ENCODE measurements around the gene BRPF1. TPM values are rescaled to one million over a fixed set of nuclear protein-coding genes. Genes with fewer than 3 reads are reported as not detected.

Gene BRPF1
- total and polyA plus RNA-seq, 2 experiments from 2014 or later = 9.3 to 10.7 TPM

DNA sequence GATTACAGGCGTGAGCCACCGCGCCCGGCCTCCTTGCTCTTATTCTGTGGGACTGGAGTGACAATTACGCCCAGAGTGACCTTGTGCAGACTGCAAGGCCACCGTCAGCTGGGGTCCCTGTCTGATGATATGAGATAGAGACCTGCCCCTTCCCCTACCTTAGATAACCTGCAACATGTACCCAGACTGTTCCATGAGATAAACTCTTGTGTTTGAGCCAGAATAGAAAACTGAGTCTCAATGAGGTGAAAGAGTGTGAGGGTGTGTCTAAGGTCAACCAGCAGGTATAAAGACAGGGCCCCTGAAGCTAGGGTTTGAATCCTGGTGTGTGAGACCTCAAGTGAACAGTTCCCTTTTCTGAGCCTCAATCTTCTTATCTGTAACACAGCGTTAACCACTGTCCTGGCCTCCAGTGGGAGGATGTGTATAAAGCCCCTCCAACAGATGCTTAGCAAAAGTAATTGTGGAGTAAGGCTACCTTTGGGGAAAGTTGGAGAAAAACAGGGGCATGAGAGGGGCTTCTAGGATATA is 54.7 kb downstream of the BRPF1 start:
- Histone ChIP-seq H3K9me3 (ENCODE audit: low read depth) (no peaks in the 10 kb centered on the region), H3K27me3 (no peaks in the 10 kb centered on the region), H3K4me3 (no peak overlapping the region), H3K79me2 (peaks cover 2% of the 10 kb centered on the region), H2AFZ (no peak overlapping the region), H3K9me2 (replicated peaks; ENCODE audit: insufficient read depth) (no peaks in the 10 kb centered on the region), H3K36me3 (replicated peaks; ENCODE audit: insufficient read depth, low read depth) (no peaks in the 10 kb centered on the region), H3K27ac (no peak overlapping the region), H4K20me1 (ENCODE audit: insufficient read depth, poor library complexity, severe bottlenecking) (no peaks in the 10 kb centered on the region), H3K4me2 (no peak overlapping the region), H3K4me1 (ENCODE audit: insufficient read depth) (peaks cover 3% of the 10 kb centered on the region)
- TF ChIP-seq CTCF (IDR thresholded peaks at IDR 0.05; ENCODE audit: poor library complexity) = no peak
- no peak for TF ChIP-seq EZH2 (IDR thresholded peaks at IDR 0.05; ENCODE audit: borderline replicate concordance)
- no peak for TF ChIP-seq EZH2phosphoT487 (IDR thresholded peaks at IDR 0.05; ENCODE audit: low read depth, severe bottlenecking, unreplicated experiment)
- no peak for DNase-seq (ENCODE audit: low spot score)
- WGBS (ENCODE audit: low lambda C conversion rate, missing lambda C conversion rate) = 93% methylated on average over 7 of the region's 7 CpGs

DNA sequence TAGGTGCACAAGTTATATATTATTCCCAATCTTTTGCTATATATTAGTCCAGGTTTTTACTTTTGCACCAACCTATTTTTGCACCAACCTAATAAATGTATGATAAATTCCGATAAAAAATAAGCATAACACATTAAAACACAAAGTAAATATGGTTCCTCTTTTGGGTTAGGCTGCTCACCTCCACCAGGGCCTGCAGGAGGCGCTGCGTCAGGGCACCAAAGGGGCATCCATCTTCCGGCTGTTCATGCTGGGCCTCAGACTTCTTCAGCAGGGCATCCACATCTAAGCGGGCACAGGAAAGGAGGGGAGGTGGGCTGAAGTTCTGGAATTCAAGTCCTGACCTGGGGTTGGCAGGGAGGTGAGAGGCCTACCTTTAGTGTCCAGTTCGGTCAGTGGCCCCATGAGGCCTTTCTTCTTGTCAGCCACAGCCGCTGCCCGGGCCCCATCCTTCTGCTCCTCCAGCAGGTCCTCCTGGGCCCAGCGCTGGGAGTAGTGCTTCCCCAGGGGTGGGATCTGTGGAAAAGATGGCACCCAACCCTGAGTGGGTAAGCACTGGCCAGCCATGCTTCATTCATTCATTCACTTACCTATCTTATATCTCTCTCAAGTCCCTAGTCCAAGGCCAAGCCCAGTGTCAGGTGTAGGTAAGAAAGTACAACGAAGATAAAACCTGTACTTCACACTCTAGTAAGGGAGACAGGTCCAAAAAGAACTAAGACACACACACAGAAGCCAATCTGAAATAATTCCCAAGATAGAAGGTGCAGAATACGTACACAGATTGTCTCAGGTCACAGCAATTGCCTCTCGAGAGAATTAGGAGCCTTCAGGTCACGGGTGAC is 55.5 kb downstream of the BRPF1 start:
- no peak for DNase-seq (ENCODE audit: low spot score)
- no peak for TF ChIP-seq EZH2phosphoT487 (IDR thresholded peaks at IDR 0.05; ENCODE audit: low read depth, severe bottlenecking, unreplicated experiment)
- TF ChIP-seq CTCF (IDR thresholded peaks at IDR 0.05; ENCODE audit: poor library complexity) = peak; percentile 33

DNA sequence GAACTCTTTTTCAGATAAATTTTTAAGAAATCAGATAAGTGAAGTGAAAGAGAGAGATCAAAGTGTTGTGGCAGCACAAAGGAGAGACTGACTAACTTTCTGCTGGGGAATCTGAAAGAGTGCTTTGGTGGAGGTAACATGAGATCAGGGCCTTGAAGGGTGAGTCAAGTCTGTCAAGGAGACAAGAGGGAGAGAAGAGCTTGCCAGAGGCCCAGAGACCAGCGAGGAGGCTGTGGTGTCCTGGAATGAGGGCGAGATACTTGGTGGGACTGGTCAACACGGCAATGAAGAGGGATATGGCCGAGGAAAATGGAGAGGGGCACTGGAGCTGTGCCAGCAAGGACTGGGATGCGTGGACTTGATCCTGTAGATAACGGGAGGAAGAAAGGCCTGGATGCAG is 56.2 kb downstream of the BRPF1 start:
- H3K79me2 ChIP-seq = peaks cover 11% of the 10 kb centered on the region
- DNase-seq (ENCODE audit: low spot score) = no peak
- no peaks in the 10 kb centered on the region for H3K9me2 ChIP-seq (replicated peaks; ENCODE audit: insufficient read depth)
- H3K4me3 ChIP-seq = no peak overlapping the region
- H3K36me3 ChIP-seq (replicated peaks; ENCODE audit: insufficient read depth, low read depth) = no peaks in the 10 kb centered on the region
- H2AFZ ChIP-seq = no peak overlapping the region
- no peak for TF ChIP-seq CTCF (IDR thresholded peaks at IDR 0.05; ENCODE audit: poor library complexity)
- no peak for TF ChIP-seq EZH2phosphoT487 (IDR thresholded peaks at IDR 0.05; ENCODE audit: low read depth, severe bottlenecking, unreplicated experiment)
- TF ChIP-seq EZH2 (IDR thresholded peaks at IDR 0.05; ENCODE audit: borderline replicate concordance) = no peak
- H4K20me1 ChIP-seq (ENCODE audit: insufficient read depth, poor library complexity, severe bottlenecking) = no peaks in the 10 kb centered on the region
- no peak overlapping the region for H3K27ac ChIP-seq
- WGBS (ENCODE audit: low lambda C conversion rate, missing lambda C conversion rate) = 94% methylated on average over 6 of the region's 6 CpGs
- no peaks in the 10 kb centered on the region for H3K27me3 ChIP-seq
- H3K9me3 ChIP-seq (ENCODE audit: low read depth) = no peaks in the 10 kb centered on the region
- no peak overlapping the region for H3K4me2 ChIP-seq
- peaks cover 9% of the 10 kb centered on the region for H3K4me1 ChIP-seq (ENCODE audit: insufficient read depth)

More for the DNA sequence above, 55.5 kb downstream of the BRPF1 start:
- Histone ChIP-seq H3K27me3 (no peaks in the 10 kb centered on the region), H3K36me3 (replicated peaks; ENCODE audit: insufficient read depth, low read depth) (no peaks in the 10 kb centered on the region), H3K4me1 (ENCODE audit: insufficient read depth) (peaks cover 9% of the 10 kb centered on the region), H4K20me1 (ENCODE audit: insufficient read depth, poor library complexity, severe bottlenecking) (no peaks in the 10 kb centered on the region), H3K4me3 (no peak overlapping the region), H2AFZ (no peak overlapping the region), H3K9me3 (ENCODE audit: low read depth) (no peaks in the 10 kb centered on the region), H3K27ac (no peak overlapping the region), H3K79me2 (peaks cover 10% of the 10 kb centered on the region), H3K4me2 (no peak overlapping the region), H3K9me2 (replicated peaks; ENCODE audit: insufficient read depth) (no peaks in the 10 kb centered on the region)
- WGBS (ENCODE audit: low lambda C conversion rate, missing lambda C conversion rate) = 96% methylated on average over 13 of the region's 13 CpGs

All from hepatocyte (in vitro differentiated cells).